Right hindlimb (tissue), 1 donor: Measurements from ENCODE around the gene UROC1.

Experiments used
- DNase-seq: peaks from one replicate; pipeline ENCODE4 v3.0.0-alpha.2; 2018

Gene UROC1

DNA sequence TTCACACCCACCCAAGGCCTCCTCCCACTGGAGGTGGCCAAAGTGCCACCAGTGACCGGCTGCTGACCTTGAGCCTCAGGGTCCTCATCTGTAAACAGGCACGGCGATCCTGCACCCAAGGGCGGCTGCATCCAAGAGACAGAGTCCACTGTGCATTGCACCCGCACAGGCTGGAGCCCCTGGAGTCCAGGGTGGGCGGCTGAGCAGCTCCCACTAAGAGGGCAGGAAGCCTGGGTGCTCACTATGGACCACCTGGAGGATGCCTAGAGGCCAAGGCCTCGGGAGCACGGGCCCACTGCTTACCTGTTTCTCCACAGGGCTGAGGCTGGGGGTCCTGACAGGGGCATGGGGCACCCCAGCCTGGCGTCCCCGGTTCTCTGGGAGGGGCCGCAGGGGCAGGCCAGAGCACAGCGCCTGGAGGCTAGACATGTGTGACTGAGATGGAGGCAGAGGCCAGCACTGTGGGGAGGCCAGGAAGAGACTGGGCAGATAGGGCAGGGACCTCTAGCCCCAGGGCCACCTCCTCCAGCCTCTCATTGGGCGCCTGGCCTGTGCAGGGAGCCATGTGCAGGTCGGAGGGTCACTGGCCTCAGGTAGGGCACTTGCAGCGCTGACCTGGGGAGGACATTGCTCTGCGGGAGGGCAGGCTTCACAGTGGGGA, at the start of gene UROC1:
Gene UROC1 (minus strand): TSS at position 483 of the 661 bp plus-strand sequence. CDS start 54 bp downstream, at position 429.
- DNase-seq, result no peak

DNA sequence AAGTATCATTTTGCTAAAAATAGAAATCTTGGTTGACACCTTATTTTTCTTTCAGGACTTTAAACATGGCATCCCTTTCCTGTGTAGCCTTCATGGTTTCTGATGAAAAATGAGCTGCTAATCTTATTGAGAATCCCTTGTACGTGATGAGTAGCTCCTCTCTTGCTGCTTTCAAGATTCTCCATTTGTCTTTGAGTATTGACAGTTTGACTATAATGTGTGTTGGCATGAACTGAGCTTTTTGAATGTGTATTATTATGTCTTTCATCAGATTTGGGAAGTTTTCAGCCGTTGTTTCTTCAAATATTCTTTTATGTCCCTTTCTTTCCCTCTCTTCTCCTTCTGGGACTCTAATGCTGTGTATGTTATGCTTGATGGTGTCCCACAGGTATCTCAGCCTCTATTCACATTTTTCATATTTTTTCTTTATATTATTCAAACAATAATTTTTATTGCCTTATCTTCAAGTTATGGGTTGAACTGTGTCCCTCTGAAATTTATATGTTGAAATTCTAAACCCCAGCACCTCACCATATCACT, 45.2 kb upstream of the UROC1 start:
- DNase-seq, result no peak

DNA sequence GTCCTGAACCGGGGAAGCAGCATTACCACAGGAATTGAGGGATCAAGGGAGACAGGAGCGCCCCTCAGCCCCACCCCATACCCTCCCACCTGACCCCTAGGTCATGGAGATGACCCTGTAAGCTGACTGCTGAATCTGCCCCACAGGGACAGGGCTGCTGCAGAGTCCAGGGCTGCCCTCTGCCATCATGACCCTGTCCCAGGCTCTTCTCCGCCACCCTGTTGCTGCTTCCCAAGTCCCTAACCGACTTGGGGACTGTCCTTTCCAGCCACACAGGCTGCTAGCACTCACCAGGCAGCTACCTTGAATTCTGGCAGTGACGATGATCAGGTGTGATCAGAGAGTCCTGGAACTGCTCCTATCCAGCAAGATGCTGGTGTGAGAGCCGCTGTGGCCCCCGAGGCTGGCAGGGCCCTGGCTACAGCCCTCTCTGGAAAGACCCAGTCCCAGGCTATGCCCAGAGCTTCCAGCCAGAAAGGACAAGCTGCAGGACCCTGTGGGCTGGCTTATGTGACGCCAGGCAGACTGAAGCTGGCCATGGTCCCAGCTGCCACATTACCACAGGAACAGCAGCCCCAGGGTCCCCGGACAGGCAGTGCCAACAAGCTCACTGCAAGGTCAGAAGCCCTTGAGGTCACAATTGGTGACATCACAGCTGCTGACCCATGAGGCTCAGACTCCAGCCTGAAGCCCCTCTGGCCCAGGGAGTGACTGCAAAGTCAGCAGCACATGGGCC, 40.9 kb upstream of the UROC1 start, which contains the start of gene C3orf22:
Gene C3orf22 (minus strand): TSS at position 597 of the 736 bp plus-strand sequence. CDS start 5,542 bp downstream, outside the sequence.
- DNase-seq, result peak; percentile 17

DNA sequence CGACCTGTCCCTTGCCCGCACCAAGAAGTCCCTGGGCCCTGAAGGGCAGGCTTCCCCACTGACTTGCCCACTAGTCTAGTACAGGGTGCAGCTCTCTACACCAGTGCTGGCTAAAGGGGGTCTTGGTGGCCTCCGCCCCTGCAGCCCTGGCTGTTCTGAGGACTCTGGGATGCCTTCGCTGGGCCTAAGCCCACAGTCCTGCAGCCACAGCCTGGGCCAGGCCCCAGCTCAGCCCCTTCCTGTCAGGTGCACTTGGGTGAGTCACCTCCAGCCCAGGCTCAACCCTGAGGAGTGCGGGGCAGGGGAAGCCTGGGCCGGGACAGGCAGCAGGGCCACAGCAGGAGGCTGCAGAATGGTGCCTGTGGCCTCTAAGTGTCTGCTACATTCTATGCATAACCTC, 40.2 kb upstream of the UROC1 start:
- DNase-seq, result peak; percentile 10

DNA sequence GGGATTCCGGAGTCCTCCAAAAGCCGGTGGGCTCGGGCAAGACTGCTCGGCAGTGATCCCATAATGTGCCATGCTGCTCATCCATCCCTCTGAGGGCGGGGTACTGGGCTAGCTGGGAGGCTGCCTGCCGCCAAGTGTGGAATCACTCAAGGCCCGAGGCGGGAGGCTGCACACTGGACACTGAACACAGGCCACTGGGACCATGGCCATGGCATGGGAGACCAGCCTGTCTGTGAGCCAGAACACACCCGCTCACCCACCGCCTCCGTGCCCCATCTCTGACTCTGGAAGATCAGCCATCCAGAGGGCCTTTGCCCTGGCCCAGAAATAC, 39.8 kb upstream of the UROC1 start:
- DNase-seq, result no peak

DNA sequence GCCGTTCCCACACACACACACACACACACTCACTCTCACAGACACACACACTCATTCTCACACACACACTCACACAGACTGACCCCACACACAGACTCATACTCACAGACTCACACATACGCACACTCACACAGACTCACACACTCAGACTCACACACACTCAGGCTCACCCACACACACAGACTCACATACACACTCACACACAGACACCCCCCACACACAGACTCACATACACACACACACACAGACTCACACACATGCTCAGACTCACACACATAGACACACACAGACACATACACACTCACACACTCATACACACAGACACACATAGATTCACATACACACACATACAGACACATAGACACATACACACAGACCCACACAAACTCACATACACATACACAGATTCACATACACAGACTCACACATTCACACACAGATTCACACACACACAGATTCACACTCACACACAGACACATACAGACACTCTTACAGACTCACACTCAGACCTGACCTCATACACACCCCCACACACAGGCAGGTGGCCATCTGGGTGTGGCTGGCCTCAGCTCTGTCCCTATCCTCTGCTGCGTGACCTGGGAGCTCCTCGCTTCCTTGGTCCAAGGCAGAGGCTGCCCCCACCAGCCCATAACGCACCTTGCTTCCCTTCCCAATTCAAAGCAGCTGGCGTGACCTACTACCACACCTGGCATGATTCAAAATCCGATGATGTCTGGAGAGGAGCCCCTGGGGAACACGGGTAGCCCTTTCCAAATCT, 39.3 kb upstream of the UROC1 start:
- DNase-seq, result peak; percentile 11

GRCh38 chr3:126555795-126556636, 38.4 kb upstream of the UROC1 start:
- peak; percentile 11 for DNase-seq

- DNase-seq, result peak; percentile 11
These were observed 37.3 kb upstream of the UROC1 start for GRCh38 chr3:126554560-126555525.

DNA sequence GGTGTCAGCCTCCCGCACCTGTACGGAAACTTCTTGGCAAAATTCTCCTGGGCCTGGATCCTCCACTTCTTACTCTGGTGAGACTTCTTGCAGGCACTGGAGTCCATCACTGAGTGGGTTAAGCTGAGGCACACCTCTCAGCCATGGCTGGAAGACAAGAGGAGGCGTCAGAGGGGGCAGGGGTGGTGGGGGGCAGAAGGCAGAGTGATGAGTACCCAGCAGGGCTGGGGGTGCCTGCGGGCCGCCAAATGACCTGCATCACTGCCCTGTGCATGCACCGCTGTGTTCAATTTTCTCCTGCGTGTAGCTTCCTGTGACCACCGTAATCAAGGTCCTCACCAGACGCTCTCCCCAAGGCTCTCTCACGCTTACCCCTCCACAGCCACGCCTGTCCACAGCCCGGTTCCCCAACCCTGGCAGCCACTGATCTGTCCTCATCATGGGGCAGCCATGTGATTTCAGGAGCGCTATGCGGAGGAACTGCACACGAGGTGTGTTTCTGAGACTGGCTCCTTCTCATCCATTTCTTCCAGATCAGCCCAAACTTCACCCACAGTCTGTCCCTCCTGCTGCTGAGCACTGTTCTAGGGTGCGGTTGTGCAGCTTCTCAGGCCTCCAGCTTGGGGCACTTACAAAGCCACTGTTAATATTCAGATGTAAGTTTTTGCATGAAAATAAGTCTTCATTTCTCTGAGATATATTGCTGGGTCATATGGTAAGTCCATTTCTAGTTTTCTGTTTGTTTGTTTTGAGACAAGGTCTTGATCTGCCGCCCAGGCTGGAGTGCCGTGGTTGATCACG, 35.9 kb upstream of the UROC1 start:
- peak; percentile 9 for DNase-seq

DNA sequence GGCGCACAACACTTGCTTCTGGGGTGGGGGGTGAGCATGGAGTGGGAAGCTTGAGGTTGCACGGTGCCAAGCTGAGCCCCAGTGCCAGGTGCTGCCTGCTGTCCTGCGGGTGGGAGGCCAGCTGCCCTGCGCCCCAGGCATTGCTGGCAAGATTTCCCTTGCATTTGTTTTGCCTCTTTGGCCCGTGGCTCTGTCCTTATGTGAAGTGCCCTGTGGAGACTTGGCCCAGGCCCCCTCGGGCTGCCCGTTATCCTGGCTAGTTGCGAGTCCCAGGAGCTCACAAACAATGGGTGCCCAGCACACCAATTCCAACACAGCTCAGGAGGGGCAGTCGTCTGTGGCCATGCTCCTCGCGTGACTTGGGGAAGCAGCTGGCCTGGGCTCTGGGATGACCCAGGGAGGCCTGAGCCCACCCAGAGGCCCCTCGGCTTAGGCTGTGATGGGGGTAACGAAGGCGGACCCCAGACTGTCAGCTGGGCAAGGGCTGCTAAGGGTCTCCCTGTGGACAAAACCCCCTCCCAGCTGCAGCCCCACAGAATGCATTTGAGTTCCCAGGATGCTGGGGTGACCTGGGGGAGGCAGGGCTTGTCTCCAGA, 35.2 kb upstream of the UROC1 start:
- peak; percentile 36 for DNase-seq

DNA sequence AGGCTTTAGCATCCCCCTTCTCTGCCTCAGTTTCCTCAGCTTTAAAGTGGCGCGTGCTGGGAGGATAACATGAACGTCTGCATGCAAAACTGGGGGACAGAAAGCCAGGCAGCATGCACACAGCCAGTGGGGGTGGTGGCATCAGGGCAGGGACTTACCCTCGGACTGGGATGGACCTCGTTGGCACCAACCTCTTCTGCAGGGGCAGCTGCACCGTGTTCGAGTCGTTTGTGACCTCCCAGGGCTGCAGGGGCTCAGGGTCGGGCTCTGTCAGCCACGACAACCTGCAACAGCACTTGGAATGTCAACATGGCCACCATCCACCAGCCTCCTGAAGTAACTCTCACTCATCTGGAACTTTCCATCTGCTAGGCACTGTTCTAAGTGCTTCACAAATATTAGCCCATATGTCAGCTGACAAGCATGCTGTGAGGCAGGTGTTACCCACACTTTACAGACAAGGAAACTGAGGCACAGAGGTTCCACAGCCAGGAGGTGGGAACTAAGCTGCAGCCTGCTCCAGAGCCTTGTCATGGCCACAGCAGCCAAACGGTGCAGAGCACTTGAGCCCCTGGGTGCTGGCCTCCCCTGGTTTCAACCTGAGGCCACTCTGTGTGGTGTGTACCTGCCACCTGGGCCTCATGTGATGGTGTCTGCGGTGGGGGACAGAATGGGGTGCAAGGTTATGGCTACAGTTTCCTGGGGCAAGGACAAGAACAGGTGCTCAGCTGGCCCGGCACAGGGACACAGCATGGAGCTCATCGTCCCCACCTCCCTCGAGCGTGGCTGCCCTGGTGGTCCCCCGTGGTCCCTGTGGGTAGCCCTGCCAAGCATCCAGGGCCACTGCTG, 34.5 kb upstream of the UROC1 start:
- DNase-seq, result no peak

DNA sequence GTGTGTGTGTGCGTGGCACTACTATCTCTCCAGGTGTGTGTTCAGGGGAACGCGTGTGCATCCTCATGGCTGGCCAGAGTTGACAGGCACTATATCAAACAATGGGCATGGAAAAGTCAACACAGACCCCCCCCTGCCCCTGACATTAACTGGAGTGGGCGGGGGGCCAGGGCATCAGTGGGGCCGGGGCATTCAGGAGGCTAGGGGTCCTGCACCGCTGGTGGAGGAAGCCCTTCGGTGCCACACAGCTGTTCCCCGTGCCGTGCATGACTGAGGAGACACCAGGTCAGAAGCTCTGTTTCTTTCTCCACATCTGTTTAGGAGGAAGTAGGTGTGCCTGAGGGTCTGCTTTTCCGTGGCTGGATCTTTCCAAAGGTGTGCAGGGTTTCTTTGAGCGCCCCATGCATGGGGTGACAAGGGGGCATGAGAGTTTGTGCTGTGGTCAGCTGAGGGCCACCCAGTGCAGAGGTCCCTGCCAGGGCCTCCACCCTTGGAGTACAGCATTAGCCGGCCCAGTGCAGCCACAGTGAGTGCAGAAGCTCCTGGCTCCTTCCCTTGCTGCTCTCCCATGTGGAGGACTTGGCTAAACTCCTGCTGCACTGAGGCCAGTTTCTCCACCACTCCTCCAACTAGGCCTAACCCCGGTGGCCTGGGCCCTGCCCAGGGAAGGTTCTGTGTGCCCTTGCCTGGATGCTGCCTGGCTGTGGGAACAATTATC, 33.7 kb upstream of the UROC1 start:
- peak; percentile 48 for DNase-seq

GRCh38 chr3:126550488-126551051, 33.0 kb upstream of the UROC1 start:
- peak; percentile 17 for DNase-seq

GRCh38 chr3:126549861-126550487, 32.4 kb upstream of the UROC1 start:
- DNase-seq, result peak; percentile 9

DNA sequence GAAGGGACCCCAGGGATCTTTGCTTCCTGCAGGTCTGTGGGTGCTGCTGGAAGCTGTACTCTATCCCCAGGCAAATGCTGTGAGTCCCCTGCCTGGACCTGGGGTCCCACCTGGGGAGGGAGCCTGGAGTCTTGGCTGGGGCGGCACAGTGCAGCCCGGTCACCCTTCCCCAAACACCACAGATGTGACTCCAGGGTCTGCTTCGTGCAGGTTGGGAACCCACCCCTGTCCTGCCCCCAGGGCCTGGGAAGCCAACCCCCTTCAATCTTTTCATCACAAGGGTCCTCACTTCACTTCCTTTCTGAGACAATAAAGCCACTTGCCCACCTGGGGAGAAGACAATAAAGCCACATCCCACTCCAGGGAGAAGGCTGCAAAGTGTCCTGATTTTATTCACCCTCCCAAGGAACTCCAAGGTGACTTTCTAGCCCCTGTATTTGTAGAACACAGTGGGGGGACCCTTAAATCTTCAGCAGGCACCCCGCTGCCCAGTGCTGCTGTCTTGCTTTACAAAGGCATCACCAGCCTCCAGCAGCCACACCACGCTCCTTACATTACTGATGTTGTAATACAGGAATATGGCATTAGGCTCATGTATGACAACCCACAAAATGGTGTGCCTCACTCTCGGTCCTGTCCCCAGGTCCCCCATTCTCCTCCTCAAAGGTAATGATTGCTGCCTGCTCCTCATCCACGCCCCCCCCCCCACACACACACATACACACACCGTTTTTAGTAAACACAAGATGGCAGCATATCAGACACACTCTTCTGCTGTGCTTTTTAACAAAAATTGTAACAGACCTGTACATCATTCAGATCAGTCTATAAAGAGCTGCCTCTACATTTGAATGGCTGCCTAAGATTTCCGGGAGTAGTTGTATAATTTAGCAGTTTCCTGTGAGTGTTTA, 31.2 kb upstream of the UROC1 start:
- peak; percentile 12 for DNase-seq

GRCh38 chr3:126547721-126548120, 30.1 kb upstream of the UROC1 start:
- DNase-seq, result peak; percentile 14
